Right atrium auricular region (tissue), 2 donors: ENCODE data around the gene PKP3. TPM values are rescaled to one million over a fixed set of nuclear protein-coding genes. Genes with fewer than 3 reads are reported as not detected.

ENCODE experiments used
- DNase-seq: peaks from one replicate; pipeline ENCODE4 v3.0.0-alpha.2; 2019; ENCODE audit warnings: low spot score
- H3K27ac ChIP-seq, 2 donors: fragments of 200-600 bp; sonication (generic); 1 replicate in 1 of 2; 2 replicates in 1 of 2; pipeline ENCODE4 v1.5.1; 2016 to 2019
- H3K27me3 ChIP-seq, 2 donors: fragments of 200-600 bp; sonication (generic); one replicate each; pipeline versions ENCODE4 v1.5.1 to v1.6.0; 2017 to 2019
- H3K36me3 ChIP-seq: fragments of 200-600 bp; sonication (generic); one replicate; pipeline ENCODE4 v1.5.1; 2016
- H3K4me1 ChIP-seq, 2 donors: fragments of 200-600 bp; sonication (generic); one replicate each; pipeline versions ENCODE4 v1.5.1 to v1.6.0; 2017 to 2019
- H3K4me3 ChIP-seq, 2 donors: fragments of 200-600 bp; sonication (generic); 1 replicate in 1 of 2; 2 replicates in 1 of 2; pipeline ENCODE4 v1.5.1; 2017 to 2019; ENCODE audit warnings: mild to moderate bottlenecking in 1 of 2, moderate library complexity in 1 of 2
- H3K9me3 ChIP-seq, 2 donors: fragments of 200-600 bp; sonication (generic); one replicate each; pipeline ENCODE4 v1.5.1; 2019
- total RNA-seq, 2 donors: library from RNA; depleted of rRNA; stranded (reverse); fragments of >200 nt; gene quantifications; one replicate each; pipeline ENCODE4 v1.1.0, GENCODE V29; 2016
- TF ChIP-seq, protein P1 (sequence below), 2 donors: fragments of 200-600 bp; sonication (generic); IDR thresholded peaks; one replicate each; pipeline ENCODE4 v1.5.1; 2019; ENCODE audit warnings: antibody characterized with exemption in 2 of 2

PKP3 gene
- total RNA-seq, 2 donors from 2014 or later: 0.43 to 1.0 TPM

DNA sequence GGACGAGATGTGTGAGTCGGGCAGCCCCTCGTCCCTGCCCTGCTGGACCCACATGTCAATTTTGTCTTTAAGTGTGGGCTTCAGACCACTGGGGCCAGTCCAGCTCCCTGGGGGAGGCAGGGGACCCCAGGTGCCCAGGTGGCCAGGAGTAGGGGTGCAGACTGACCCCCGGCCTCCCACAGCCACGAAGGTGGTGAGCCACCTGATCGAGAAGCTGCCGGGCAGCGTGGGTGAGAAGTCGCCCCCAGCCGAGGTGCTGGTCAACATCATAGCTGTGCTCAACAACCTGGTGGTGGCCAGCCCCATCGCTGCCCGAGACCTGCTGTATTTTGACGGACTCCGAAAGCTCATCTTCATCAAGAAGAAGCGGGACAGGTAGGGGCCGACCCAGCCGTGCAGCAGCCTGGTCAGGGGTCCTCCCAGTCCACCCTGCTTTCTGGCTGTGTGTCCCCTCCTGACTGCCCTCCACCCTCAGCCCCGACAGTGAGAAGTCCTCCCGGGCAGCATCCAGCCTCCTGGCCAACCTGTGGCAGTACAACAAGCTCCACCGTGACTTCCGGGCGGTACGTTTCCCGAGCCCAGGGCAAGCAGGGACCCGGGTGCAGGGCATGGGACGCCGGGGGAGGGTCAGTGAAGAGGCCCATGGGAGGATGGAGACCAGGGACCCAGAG lies 9.9 kb downstream of the PKP3 start:
- H3K27me3 ChIP-seq: peaks cover 0 to 12% of the 10 kb centered on the region in 2 donors
- TF ChIP-seq, protein P1, sequence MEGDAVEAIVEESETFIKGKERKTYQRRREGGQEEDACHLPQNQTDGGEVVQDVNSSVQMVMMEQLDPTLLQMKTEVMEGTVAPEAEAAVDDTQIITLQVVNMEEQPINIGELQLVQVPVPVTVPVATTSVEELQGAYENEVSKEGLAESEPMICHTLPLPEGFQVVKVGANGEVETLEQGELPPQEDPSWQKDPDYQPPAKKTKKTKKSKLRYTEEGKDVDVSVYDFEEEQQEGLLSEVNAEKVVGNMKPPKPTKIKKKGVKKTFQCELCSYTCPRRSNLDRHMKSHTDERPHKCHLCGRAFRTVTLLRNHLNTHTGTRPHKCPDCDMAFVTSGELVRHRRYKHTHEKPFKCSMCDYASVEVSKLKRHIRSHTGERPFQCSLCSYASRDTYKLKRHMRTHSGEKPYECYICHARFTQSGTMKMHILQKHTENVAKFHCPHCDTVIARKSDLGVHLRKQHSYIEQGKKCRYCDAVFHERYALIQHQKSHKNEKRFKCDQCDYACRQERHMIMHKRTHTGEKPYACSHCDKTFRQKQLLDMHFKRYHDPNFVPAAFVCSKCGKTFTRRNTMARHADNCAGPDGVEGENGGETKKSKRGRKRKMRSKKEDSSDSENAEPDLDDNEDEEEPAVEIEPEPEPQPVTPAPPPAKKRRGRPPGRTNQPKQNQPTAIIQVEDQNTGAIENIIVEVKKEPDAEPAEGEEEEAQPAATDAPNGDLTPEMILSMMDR (IDR thresholded peaks at IDR 0.05): no peak
- no peak overlapping the region for H3K27ac ChIP-seq
- DNase-seq: no peak
- no peaks in the 10 kb centered on the region for H3K36me3 ChIP-seq
- peaks cover 0 to 26% of the 10 kb centered on the region in 2 donors for H3K4me1 ChIP-seq
- H3K4me3 ChIP-seq: no peak overlapping the region
- H3K9me3 ChIP-seq: no peaks in the 10 kb centered on the region

GRCh38 chr11:404551-405264 lies 10.7 kb downstream of the PKP3 start:
- Histone ChIP-seq H3K27ac (no peak overlapping the region), H3K27me3 (peaks cover 0 to 8% of the 10 kb centered on the region in 2 donors), H3K36me3 (no peaks in the 10 kb centered on the region), H3K4me3 (no peak overlapping the region), H3K9me3 (no peaks in the 10 kb centered on the region), H3K4me1 (peaks cover 0 to 26% of the 10 kb centered on the region in 2 donors)
- TF ChIP-seq, protein P1 (IDR thresholded peaks at IDR 0.05): no peak
- no peak for DNase-seq

DNA sequence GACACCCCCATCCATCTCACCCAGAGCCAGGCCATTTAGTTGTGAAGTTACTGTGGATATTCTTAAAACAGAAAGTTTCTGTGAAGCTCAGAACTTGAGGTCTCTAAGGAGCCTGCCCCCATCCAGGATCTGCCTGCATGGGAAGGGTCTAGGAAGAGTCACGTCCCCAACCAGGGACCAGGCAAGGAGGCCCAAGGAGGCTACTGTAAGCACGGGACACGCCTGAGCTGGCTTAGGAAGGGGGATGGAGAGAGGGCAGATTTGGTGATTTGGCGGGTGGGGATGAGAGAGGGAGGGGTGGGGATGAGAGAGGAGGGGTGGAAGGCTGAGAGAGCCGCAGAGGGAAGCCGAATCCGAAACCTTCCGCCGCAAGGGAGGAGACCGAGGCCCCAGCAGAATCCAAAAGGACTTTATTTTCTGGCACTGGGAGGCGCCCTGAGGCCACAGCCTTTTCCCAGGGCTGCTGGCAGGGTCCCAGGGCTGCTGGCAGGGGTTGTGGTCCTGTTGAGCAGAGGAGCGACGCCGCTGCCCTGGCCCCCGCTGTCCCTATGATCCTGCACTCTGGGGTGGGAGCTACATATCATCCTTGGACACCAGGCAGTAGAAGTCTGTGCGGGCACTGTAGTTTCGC lies 11.4 kb downstream of the PKP3 start:
- peaks cover 0 to 22% of the 10 kb centered on the region in 2 donors for H3K4me1 ChIP-seq

GRCh38 chr11:405954-406795 lies 12.2 kb downstream of the PKP3 start:
- Histone ChIP-seq H3K27me3 (no peaks in the 10 kb centered on the region), H3K4me1 (peaks cover 0 to 21% of the 10 kb centered on the region in 2 donors), H3K9me3 (no peaks in the 10 kb centered on the region), H3K36me3 (no peaks in the 10 kb centered on the region), H3K27ac (peak overlapping the region; percentile 73 to 77), H3K4me3 (peak overlapping the region; percentile 69)
- no peak for DNase-seq
- TF ChIP-seq, protein P1 (IDR thresholded peaks at IDR 0.05): no peak

More for the DNA sequence above, 11.4 kb downstream of the PKP3 start:
- TF ChIP-seq, protein P1 (IDR thresholded peaks at IDR 0.05): no peak
- peaks cover 0 to under 1% of the 10 kb centered on the region in 2 donors for H3K27me3 ChIP-seq
- no peak overlapping the region for H3K4me3 ChIP-seq
- H3K9me3 ChIP-seq: no peaks in the 10 kb centered on the region
- H3K36me3 ChIP-seq: no peaks in the 10 kb centered on the region
- DNase-seq: no peak
- no peak overlapping the region for H3K27ac ChIP-seq
